Measurements from ENCODE around the gene PCDHGA3.
"Not testable (repeated sequence)": the region's sequence is repeated elsewhere in the genome, so short reads cannot be mapped to it uniquely, and the experiment has no call there.

PCDHGA3 gene

GRCh38 chr5:141383345-141383744 lies 39.7 kb downstream of the PCDHGA3 start:
- no peak for DNase-seq

GRCh38 chr5:141384471-141385267 lies 41.0 kb downstream of the PCDHGA3 start:
- no peak for DNase-seq

- DNase-seq, result not testable (repeated sequence)
Measured at GRCh38 chr5:141387557-141388311, 44.1 kb downstream of the PCDHGA3 start, which contains the start of gene PCDHGB4. Gene PCDHGB4 (plus strand): TSS chr5:141387698. CDS start chr5:141387885, 187 bp downstream.

GRCh38 chr5:141388661-141389060 lies 45.0 kb downstream of the PCDHGA3 start:
- no peak for DNase-seq

GRCh38 chr5:141389153-141390042 lies 45.8 kb downstream of the PCDHGA3 start:
- no peak for DNase-seq

- no peak for DNase-seq
Measured at GRCh38 chr5:141392429-141393198, 49.0 kb downstream of the PCDHGA3 start, which contains the start of gene PCDHGA8. Gene PCDHGA8 (plus strand): TSS chr5:141392633. CDS start chr5:141392814, 181 bp downstream.

- no peak for DNase-seq
Measured at GRCh38 chr5:141393267-141393666, 49.6 kb downstream of the PCDHGA3 start.

GRCh38 chr5:141394401-141395187 lies 51.0 kb downstream of the PCDHGA3 start:
- not testable (repeated sequence) for DNase-seq

All from NCI-H1092 treated with DMSO at 0.1 percent for 48 hours (cell line).